IMR-90 (cell line): ENCODE data around the gene ROR2. TPM values are rescaled to one million over a fixed set of nuclear protein-coding genes. Genes with fewer than 3 reads are reported as not detected.

ENCODE experiments used
- ATAC-seq: fragments of 200-7000 bp; cut with Tn5 transposase; 2 replicates; pipeline ENCODE4 v1.9.1; 2020; ENCODE audit warnings: low read depth, mild to moderate bottlenecking, moderate library complexity
- BruUV-seq: library from RNA; stranded (reverse); fragments of 400-500 nt; replicated peaks from 2 replicates; lab custom pipeline; 2021; lab: Mats Ljungman, UMichigan
- CTCF ChIA-PET: fragments of 300-600 bp; formaldehyde crosslinking; extraction: SDS; loops from one replicate; lab custom pipeline; 2021; ENCODE audit warnings: antibody characterized with exemption; lab: Yijun Ruan, JAX
- POLR2A ChIA-PET: fragments of 300-600 bp; sonication (Branson Sonifier 250); formaldehyde crosslinking; loops from one replicate; lab custom pipeline; 2022; ENCODE audit warnings: antibody characterized with exemption; ENCODE audit not compliant: unreplicated experiment; lab: Charles Lee
- DNase-seq: peaks from one replicate; pipeline ENCODE4 v3.0.0; 2013
- H2AFZ ChIP-seq: replicated peaks from 2 replicates; pipeline ENCODE3; 2013; ENCODE audit warnings: low read length, mild to moderate bottlenecking; ENCODE audit not compliant: poor library complexity
- H2AK5ac ChIP-seq: 2 replicates; pipeline ENCODE4 v1.6.1; 2013; ENCODE audit warnings: low read depth, low read length, inconsistent platforms
- H2AK9ac ChIP-seq: replicated peaks from 2 replicates; pipeline ENCODE3; 2013; ENCODE audit warnings: mild to moderate bottlenecking, low read depth, low read length, moderate library complexity; ENCODE audit not compliant: poor library complexity
- H2BK120ac ChIP-seq: 2 replicates; pipeline ENCODE4 v1.6.1; 2013; ENCODE audit warnings: low read depth, low read length, inconsistent platforms
- H2BK15ac ChIP-seq: 3 replicates; pipeline ENCODE4 v1.6.1; 2013; ENCODE audit warnings: low read depth, low read length, inconsistent platforms
- H2BK20ac ChIP-seq: 2 replicates; pipeline ENCODE4 v1.6.1; 2013; ENCODE audit warnings: low read depth, mild to moderate bottlenecking, inconsistent platforms, low read length, moderate library complexity
- H2BK5ac ChIP-seq: 2 replicates; pipeline ENCODE4 v1.6.1; 2013; ENCODE audit warnings: mild to moderate bottlenecking, low read depth, low read length, inconsistent platforms; ENCODE audit not compliant: poor library complexity, severe bottlenecking
- H3K14ac ChIP-seq: replicated peaks from 2 replicates; pipeline ENCODE4 v1.6.1; 2013; ENCODE audit warnings: low read depth, low read length, inconsistent platforms
- H3K18ac ChIP-seq: 2 replicates; pipeline ENCODE4 v1.6.1; 2013; ENCODE audit warnings: low read depth, low read length, control low read depth
- H3K23ac ChIP-seq: 2 replicates; pipeline ENCODE4 v1.6.1; 2013; ENCODE audit warnings: low read depth, low read length, inconsistent platforms
- H3K27ac ChIP-seq: 2 replicates; pipeline ENCODE4 v1.5.1; 2013; ENCODE audit warnings: mild to moderate bottlenecking, control low read depth, low read length; ENCODE audit not compliant: insufficient read depth
- H3K27me3 ChIP-seq: 2 replicates; pipeline ENCODE4 v1.6.1; 2013; ENCODE audit warnings: low read length; ENCODE audit not compliant: control insufficient read depth, insufficient read depth
- H3K36me3 ChIP-seq: 2 replicates; pipeline ENCODE4 v1.6.1; 2013; ENCODE audit warnings: low read length, mixed read lengths; ENCODE audit not compliant: control insufficient read depth, insufficient read depth
- H3K4ac ChIP-seq: 2 replicates; pipeline ENCODE4 v1.6.1; 2013; ENCODE audit warnings: low read depth, low read length, inconsistent platforms
- H3K4me1 ChIP-seq: 2 replicates; pipeline ENCODE4 v1.6.1; 2013; ENCODE audit warnings: low read length, mixed read lengths; ENCODE audit not compliant: control insufficient read depth, insufficient read depth
- H3K4me2 ChIP-seq: 2 replicates; pipeline ENCODE4 v1.6.1; 2013; ENCODE audit warnings: low read depth, mild to moderate bottlenecking, control low read depth, low read length, moderate library complexity
- H3K4me3 ChIP-seq: 2 replicates; pipeline ENCODE4 v1.5.1; 2013; ENCODE audit warnings: low read depth, mild to moderate bottlenecking, control low read depth, low read length, moderate library complexity; ENCODE audit not compliant: insufficient read depth
- H3K56ac ChIP-seq: 2 replicates; pipeline ENCODE4 v1.6.1; 2013; ENCODE audit warnings: low read length, inconsistent platforms; ENCODE audit not compliant: insufficient read depth; ENCODE audit errors: extremely low read depth
- H3K79me1 ChIP-seq, 2 experiments: 2 replicates each; pipeline ENCODE4 v1.6.1; 2013; ENCODE audit warnings: low read length in 2 of 2, inconsistent platforms in 1 of 2, low read depth in 1 of 2
- H3K9ac ChIP-seq: 2 replicates; pipeline ENCODE4 v1.6.1; 2013; ENCODE audit warnings: low read depth, low read length, control low read depth
- H3K9me1 ChIP-seq: 2 replicates; pipeline ENCODE4 v1.6.1; 2013; ENCODE audit warnings: low read length, inconsistent platforms; ENCODE audit not compliant: insufficient read depth
- H3K9me3 ChIP-seq: 2 replicates; pipeline ENCODE4 v1.6.1; 2013; ENCODE audit warnings: low read length; ENCODE audit not compliant: control insufficient read depth, insufficient read depth
- H4K20me1 ChIP-seq: 2 replicates; pipeline ENCODE4 v1.6.1; 2013; ENCODE audit warnings: low read length, inconsistent platforms; ENCODE audit not compliant: insufficient read depth
- H4K5ac ChIP-seq: 2 replicates; pipeline ENCODE4 v1.6.1; 2013; ENCODE audit warnings: mild to moderate bottlenecking, low read depth, low read length, control low read depth
- H4K8ac ChIP-seq, 2 experiments: 2 replicates each; pipeline ENCODE4 v1.6.1; 2013; ENCODE audit warnings: low read depth in 2 of 2, low read length in 2 of 2, control low read depth in 1 of 2, inconsistent platforms in 1 of 2
- H4K91ac ChIP-seq: 2 replicates; pipeline ENCODE4 v1.6.1; 2013; ENCODE audit warnings: low read depth, low read length, inconsistent platforms; ENCODE audit not compliant: insufficient read depth
- BHLHE40 ChIP-seq: fragments of 150-350 bp; IDR thresholded peaks from 2 replicates; pipeline ENCODE4 v1.6.1; 2016; ENCODE audit warnings: mild to moderate bottlenecking, low read depth, low read length
- CEBPB ChIP-seq: IDR thresholded peaks from 2 replicates; pipeline ENCODE4 v1.6.1; 2012; ENCODE audit warnings: low read depth, low read length, improper control_type of control experiment
- CHD1 ChIP-seq: IDR thresholded peaks from 2 replicates; pipeline ENCODE4 v1.6.1; 2012; ENCODE audit warnings: low read depth, low read length, improper control_type of control experiment
- ELK1 ChIP-seq: fragments of 150-350 bp; IDR thresholded peaks from 2 replicates; pipeline ENCODE4 v1.6.1; 2016; ENCODE audit warnings: low read depth, mild to moderate bottlenecking, low read length, moderate library complexity, borderline replicate concordance
- FOS ChIP-seq: fragments of 150-350 bp; IDR thresholded peaks from 2 replicates; pipeline ENCODE4 v1.6.1; 2016; ENCODE audit warnings: low read depth, low read length
- MAFK ChIP-seq: IDR thresholded peaks from 2 replicates; pipeline ENCODE4 v1.6.1; 2012; ENCODE audit warnings: low read depth, low read length, improper control_type of control experiment
- MAZ ChIP-seq: IDR thresholded peaks from 2 replicates; pipeline ENCODE4 v1.6.1; 2012; ENCODE audit warnings: low read depth, mild to moderate bottlenecking, low read length, improper control_type of control experiment, moderate library complexity, borderline replicate concordance
- MXI1 ChIP-seq: IDR thresholded peaks from 2 replicates; pipeline ENCODE4 v1.6.1; 2012; ENCODE audit warnings: low read depth, mild to moderate bottlenecking, low read length, moderate library complexity, borderline replicate concordance
- NFE2L2 ChIP-seq: fragments of 150-350 bp; IDR thresholded peaks from 2 replicates; pipeline ENCODE4 v1.6.1; 2016; ENCODE audit warnings: low read depth, mild to moderate bottlenecking, low read length
- POLR2A ChIP-seq: IDR thresholded peaks from 2 replicates; pipeline ENCODE4 v1.6.1; 2012; ENCODE audit warnings: mild to moderate bottlenecking, low read depth, low read length
- RAD21 ChIP-seq: IDR thresholded peaks from 2 replicates; pipeline ENCODE4 v1.6.1; 2012; ENCODE audit warnings: low read length, improper control_type of control experiment
- RCOR1 ChIP-seq: IDR thresholded peaks from 2 replicates; pipeline ENCODE4 v1.6.1; 2012; ENCODE audit warnings: mild to moderate bottlenecking, low read length, improper control_type of control experiment; ENCODE audit not compliant: insufficient replicate concordance
- RFX5 ChIP-seq: IDR thresholded peaks from 2 replicates; pipeline ENCODE4 v1.8.0; 2012; ENCODE audit warnings: low read depth, mild to moderate bottlenecking, low read length, moderate library complexity
- SMC3 ChIP-seq: fragments of 150-350 bp; IDR thresholded peaks from 2 replicates; pipeline ENCODE4 v1.6.1; 2016; ENCODE audit warnings: low read depth, mild to moderate bottlenecking, antibody characterized with exemption, low read length, moderate library complexity
- WGBS, 2 experiments: methylation state at CpG; one replicate each; pipeline versions ENCODE4 v1.1.5 to v1.1.7; 2013; ENCODE audit warnings: missing lambda C conversion rate in 2 of 2; ENCODE audit not compliant: insufficient read length in 1 of 2; ENCODE audit errors: extremely low coverage in 2 of 2; 5-methylcytosine and 5-hydroxymethylcytosine counted together
- dilution Hi-C: fragments of 300-500 bp; cut with HindIII; formaldehyde crosslinking; loops from one replicate; pipeline ENCODE4 v1.14.3; 2018; ENCODE audit warnings: low sequenced_read_pairs; ENCODE audit not compliant: unreplicated experiment
- in situ Hi-C: fragments of 300-500 bp; cut with MboI; formaldehyde crosslinking; loops from 3 replicates; pipeline ENCODE4 v1.14.3; 2019; ENCODE audit warnings: low sequenced_read_pairs, inconsistent platforms, mixed read lengths
- intact Hi-C: fragments of 100-400 bp; cut with micrococcal nuclease; formaldehyde crosslinking; loops from 2 replicates; pipeline ENCODE4 v1.10.0; 2022
- polyA plus RNA-seq, 3 experiments: library from polyadenylated mRNA; depleted of rRNA; stranded (reverse); fragments of >200 nt; gene quantifications; 2 replicates each; pipeline ENCODE4 v1.2.3, GENCODE V29; 2012; ENCODE audit warnings: low replicate concordance in 1 of 3
- total RNA-seq: library from RNA; depleted of rRNA; stranded (reverse); fragments of >200 nt; gene quantifications from 2 replicates; pipeline ENCODE4 v1.2.3, GENCODE V29; 2012
- TF ChIP-seq, protein P1 (sequence below): fragments of 150-350 bp; IDR thresholded peaks from 2 replicates; pipeline ENCODE4 v1.6.1; 2017; ENCODE audit warnings: mild to moderate bottlenecking, antibody characterized with exemption, low read length, low read depth
- TF ChIP-seq, protein P2 (sequence below): conservative IDR thresholded peaks from 2 replicates; pipeline ENCODE4 v1.5.1; 2012; ENCODE audit warnings: mild to moderate bottlenecking, low read depth, low read length, improper control_type of control experiment

Gene ROR2
- total and polyA plus RNA-seq, 2 of the 4 experiments (the other 2 are of a cell fraction): 2.3 to 4.8 TPM

- DNase-seq (no peak), ATAC-seq (no peak)
- H3K23ac ChIP-seq: no peak overlapping the region
- no peaks in the 10 kb centered on the region; a peak in 1 of 4 replicates for H3K79me1 ChIP-seq
- no peak overlapping the region for H2BK5ac ChIP-seq
- dilution Hi-C loops: no loop called here
- WGBS, 2 experiments: 67% methylated on average over 1 of the region's 6 CpGs; no CpG with 5 or more reads in 1 of the 2 experiments
- no peak overlapping the region; the same call in 2 of the 3 replicates for H2BK15ac ChIP-seq
- no peak overlapping the region for H3K18ac ChIP-seq
- peaks cover 7% of the 10 kb centered on the region; the same call in 1 of the 2 replicates for H3K36me3 ChIP-seq
- H4K8ac ChIP-seq: no peak overlapping the region
- no peak overlapping the region for H3K4ac ChIP-seq
- no peaks in the 10 kb centered on the region; the same call in 1 of the 2 replicates for H3K27me3 ChIP-seq
- intact Hi-C loops: no loop called here
- TF ChIP-seq CHD1: no peak
- TF ChIP-seq, protein P1, sequence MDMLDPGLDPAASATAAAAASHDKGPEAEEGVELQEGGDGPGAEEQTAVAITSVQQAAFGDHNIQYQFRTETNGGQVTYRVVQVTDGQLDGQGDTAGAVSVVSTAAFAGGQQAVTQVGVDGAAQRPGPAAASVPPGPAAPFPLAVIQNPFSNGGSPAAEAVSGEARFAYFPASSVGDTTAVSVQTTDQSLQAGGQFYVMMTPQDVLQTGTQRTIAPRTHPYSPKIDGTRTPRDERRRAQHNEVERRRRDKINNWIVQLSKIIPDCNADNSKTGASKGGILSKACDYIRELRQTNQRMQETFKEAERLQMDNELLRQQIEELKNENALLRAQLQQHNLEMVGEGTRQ: no peak
- TF ChIP-seq RFX5: no peak
- TF ChIP-seq CEBPB: no peak
- no peak for TF ChIP-seq MXI1
- TF ChIP-seq ELK1: no peak
- no peak for TF ChIP-seq MAZ
- no peak for TF ChIP-seq SMC3
- TF ChIP-seq, protein P2, sequence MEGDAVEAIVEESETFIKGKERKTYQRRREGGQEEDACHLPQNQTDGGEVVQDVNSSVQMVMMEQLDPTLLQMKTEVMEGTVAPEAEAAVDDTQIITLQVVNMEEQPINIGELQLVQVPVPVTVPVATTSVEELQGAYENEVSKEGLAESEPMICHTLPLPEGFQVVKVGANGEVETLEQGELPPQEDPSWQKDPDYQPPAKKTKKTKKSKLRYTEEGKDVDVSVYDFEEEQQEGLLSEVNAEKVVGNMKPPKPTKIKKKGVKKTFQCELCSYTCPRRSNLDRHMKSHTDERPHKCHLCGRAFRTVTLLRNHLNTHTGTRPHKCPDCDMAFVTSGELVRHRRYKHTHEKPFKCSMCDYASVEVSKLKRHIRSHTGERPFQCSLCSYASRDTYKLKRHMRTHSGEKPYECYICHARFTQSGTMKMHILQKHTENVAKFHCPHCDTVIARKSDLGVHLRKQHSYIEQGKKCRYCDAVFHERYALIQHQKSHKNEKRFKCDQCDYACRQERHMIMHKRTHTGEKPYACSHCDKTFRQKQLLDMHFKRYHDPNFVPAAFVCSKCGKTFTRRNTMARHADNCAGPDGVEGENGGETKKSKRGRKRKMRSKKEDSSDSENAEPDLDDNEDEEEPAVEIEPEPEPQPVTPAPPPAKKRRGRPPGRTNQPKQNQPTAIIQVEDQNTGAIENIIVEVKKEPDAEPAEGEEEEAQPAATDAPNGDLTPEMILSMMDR: no peak
- no peak for TF ChIP-seq RCOR1
- TF ChIP-seq BHLHE40: no peak
- no peak for TF ChIP-seq MAFK
- TF ChIP-seq FOS: no peak
- TF ChIP-seq RAD21: no peak
- TF ChIP-seq POLR2A: no peak
- no peak for TF ChIP-seq NFE2L2
- in situ Hi-C loops: no loop called here
- peaks cover 4% of the 10 kb centered on the region for H3K9me3 ChIP-seq
- H3K9ac ChIP-seq: no peak overlapping the region
- H2AK9ac ChIP-seq: no peak overlapping the region
- no peak overlapping the region for H2BK20ac ChIP-seq
- peaks cover 3% of the 10 kb centered on the region; the same call in 1 of the 2 replicates for H3K4me1 ChIP-seq
- H3K4me2 ChIP-seq: no peak overlapping the region
- no peak overlapping the region for H2AFZ ChIP-seq
- H3K9me1 ChIP-seq: peaks cover 3% of the 10 kb centered on the region
- no TSS peak for BruUV-seq
- H2AK5ac ChIP-seq: no peak overlapping the region
- no peaks in the 10 kb centered on the region; the same call in 1 of the 2 replicates for H4K20me1 ChIP-seq
- POLR2A ChIA-PET: no interaction called here
- no peak overlapping the region for H3K27ac ChIP-seq
- no peak overlapping the region for H4K5ac ChIP-seq
- H4K91ac ChIP-seq: no peak overlapping the region
- H3K4me3 ChIP-seq: no peak overlapping the region
- H2BK120ac ChIP-seq: no peak overlapping the region
- H3K56ac ChIP-seq: no peak overlapping the region
- CTCF ChIA-PET: no interaction called here
- H3K14ac ChIP-seq: no peak overlapping the region
Observed at GRCh38 chr9:91783411-91783810, 166.6 kb downstream of the ROR2 start.
